KMS-11 (cell line): Measurements from ENCODE around the gene NOC4L.

ENCODE experiments used
- H2AFZ ChIP-seq: fragments of 200-600 bp; sonication (generic); 2 replicates; pipeline ENCODE4 v1.6.1; 2016; ENCODE audit warnings: antibody characterized with exemption, mixed run types, low read depth
- H3K27ac ChIP-seq: fragments of 200-600 bp; sonication (generic); 2 replicates; pipeline ENCODE4 v1.6.1; 2016; ENCODE audit warnings: mild to moderate bottlenecking, mixed run types
- H3K27me3 ChIP-seq: fragments of 200-600 bp; sonication (generic); 2 replicates; pipeline ENCODE4 v1.6.1; 2017; ENCODE audit warnings: mild to moderate bottlenecking, low read depth, mixed run types, moderate library complexity; ENCODE audit not compliant: insufficient read depth
- H3K36me3 ChIP-seq: fragments of 200-600 bp; sonication (generic); 2 replicates; pipeline ENCODE4 v1.6.1; 2017; ENCODE audit warnings: mild to moderate bottlenecking, mixed run types; ENCODE audit not compliant: insufficient read depth
- H3K4me1 ChIP-seq: fragments of 200-600 bp; sonication (generic); 2 replicates; pipeline ENCODE4 v1.6.1; 2016; ENCODE audit warnings: mild to moderate bottlenecking, low read depth, mixed run types; ENCODE audit not compliant: poor library complexity, severe bottlenecking
- H3K4me2 ChIP-seq: fragments of 200-600 bp; sonication (generic); 2 replicates; pipeline ENCODE4 v1.7.0; 2016; ENCODE audit warnings: mild to moderate bottlenecking, mixed run types
- H3K4me3 ChIP-seq: fragments of 200-600 bp; sonication (generic); IDR thresholded peaks from 2 replicates; pipeline ENCODE4 v1.6.1; 2017; ENCODE audit warnings: low read depth, low read length, mixed read lengths; ENCODE audit not compliant: insufficient read depth
- H3K79me2 ChIP-seq: fragments of 200-600 bp; sonication (generic); 2 replicates; pipeline ENCODE4 v1.6.1; 2016; ENCODE audit warnings: low read depth, mixed run types; ENCODE audit not compliant: insufficient read depth
- H3K9ac ChIP-seq: fragments of 200-600 bp; sonication (generic); 2 replicates; pipeline ENCODE4 v1.6.1; 2016; ENCODE audit warnings: mild to moderate bottlenecking, mixed run types
- H4K20me1 ChIP-seq: fragments of 200-600 bp; sonication (generic); 2 replicates; pipeline ENCODE4 v1.6.1; 2016; ENCODE audit warnings: mild to moderate bottlenecking, mixed run types; ENCODE audit not compliant: insufficient read depth
- TF ChIP-seq, protein P1 (sequence below): fragments of 200-600 bp; sonication (generic); conservative IDR thresholded peaks from 2 replicates; pipeline ENCODE4 v1.6.1; 2017; ENCODE audit warnings: low read depth, mild to moderate bottlenecking, antibody characterized with exemption, low read length, moderate library complexity, mixed read lengths

The NOC4L gene

DNA sequence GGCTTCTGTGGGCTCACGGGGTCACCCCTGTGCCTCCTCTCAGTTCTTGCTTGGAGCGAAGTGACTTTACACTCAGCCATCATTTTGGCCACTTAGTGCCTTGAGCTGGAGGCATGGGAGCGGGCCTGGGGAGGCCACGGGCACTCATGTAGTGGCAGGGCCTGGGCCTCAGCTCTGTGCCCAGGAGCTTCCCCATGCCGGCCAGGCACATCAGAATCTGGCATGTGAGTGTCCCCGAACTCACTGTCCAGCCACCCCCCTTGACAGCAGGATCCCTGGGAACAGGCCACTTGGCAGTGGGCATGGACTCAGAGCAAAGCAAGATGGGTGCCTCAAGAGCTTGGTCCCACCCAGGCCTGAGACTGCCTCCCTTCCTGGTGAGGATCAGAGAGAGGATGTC is 29.6 kb upstream of the NOC4L start:
- Histone ChIP-seq H3K9ac (no peak overlapping the region), H2AFZ (no peak overlapping the region), H4K20me1 (no peaks in the 10 kb centered on the region), H3K79me2 (no peaks in the 10 kb centered on the region), H3K27ac (no peak overlapping the region), H3K4me1 (no peaks in the 10 kb centered on the region), H3K4me2 (no peak overlapping the region), H3K27me3 (no peaks in the 10 kb centered on the region), H3K4me3 (no peak overlapping the region), H3K36me3 (no peaks in the 10 kb centered on the region)
- TF ChIP-seq, protein P1, sequence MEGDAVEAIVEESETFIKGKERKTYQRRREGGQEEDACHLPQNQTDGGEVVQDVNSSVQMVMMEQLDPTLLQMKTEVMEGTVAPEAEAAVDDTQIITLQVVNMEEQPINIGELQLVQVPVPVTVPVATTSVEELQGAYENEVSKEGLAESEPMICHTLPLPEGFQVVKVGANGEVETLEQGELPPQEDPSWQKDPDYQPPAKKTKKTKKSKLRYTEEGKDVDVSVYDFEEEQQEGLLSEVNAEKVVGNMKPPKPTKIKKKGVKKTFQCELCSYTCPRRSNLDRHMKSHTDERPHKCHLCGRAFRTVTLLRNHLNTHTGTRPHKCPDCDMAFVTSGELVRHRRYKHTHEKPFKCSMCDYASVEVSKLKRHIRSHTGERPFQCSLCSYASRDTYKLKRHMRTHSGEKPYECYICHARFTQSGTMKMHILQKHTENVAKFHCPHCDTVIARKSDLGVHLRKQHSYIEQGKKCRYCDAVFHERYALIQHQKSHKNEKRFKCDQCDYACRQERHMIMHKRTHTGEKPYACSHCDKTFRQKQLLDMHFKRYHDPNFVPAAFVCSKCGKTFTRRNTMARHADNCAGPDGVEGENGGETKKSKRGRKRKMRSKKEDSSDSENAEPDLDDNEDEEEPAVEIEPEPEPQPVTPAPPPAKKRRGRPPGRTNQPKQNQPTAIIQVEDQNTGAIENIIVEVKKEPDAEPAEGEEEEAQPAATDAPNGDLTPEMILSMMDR = no peak

GRCh38 chr12:132115500-132115899 is 28.8 kb upstream of the NOC4L start:
- TF ChIP-seq, protein P1 = no peak
- H3K27me3 ChIP-seq = no peaks in the 10 kb centered on the region
- H3K4me1 ChIP-seq = no peaks in the 10 kb centered on the region
- no peak overlapping the region for H2AFZ ChIP-seq
- no peak overlapping the region for H3K4me2 ChIP-seq
- H3K36me3 ChIP-seq = no peaks in the 10 kb centered on the region
- no peak overlapping the region for H3K9ac ChIP-seq
- H3K4me3 ChIP-seq = no peak overlapping the region
- H4K20me1 ChIP-seq = no peaks in the 10 kb centered on the region
- no peaks in the 10 kb centered on the region for H3K79me2 ChIP-seq
- H3K27ac ChIP-seq = no peak overlapping the region

DNA sequence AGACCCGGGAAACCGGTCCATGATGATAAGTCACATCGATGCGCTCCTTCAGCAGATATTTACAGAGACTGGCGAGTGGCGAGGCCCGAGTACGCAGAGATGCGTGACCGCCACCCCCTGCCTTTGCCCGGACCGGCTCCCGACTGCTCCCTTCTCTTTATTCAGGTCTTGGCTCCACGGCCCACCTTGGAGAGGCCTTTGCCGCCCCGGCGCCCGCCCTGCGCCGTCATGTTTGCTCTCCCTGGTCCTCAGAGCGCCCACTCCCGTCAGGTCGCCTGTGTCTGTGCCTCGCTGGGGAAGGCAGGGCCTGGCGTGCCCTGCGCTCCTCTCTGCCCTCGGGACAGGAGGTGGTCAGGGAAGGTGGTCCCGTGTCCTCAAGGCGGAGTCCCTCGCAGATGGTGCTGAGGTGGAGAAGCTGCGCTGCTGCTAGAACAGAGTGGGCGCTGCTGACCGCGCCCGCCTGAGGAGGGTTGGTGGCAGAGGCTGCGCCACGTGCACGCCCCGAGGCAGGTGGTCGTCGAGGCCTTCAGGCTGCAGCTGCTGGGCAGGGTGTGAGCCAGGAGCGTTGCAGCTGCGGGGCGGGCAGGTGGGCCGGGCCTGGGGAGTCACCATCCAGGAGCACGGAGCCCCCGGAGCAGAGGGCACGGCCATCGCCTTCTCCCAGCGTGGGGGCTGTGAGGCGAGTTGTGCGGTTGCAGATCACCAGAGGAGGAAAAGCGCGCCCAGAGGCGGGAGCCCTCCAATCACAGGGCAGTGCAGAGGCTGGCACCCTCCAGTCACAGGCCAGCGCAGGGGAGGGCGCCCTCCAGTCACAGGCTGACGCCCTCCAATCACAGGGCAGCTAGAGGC is 27.3 kb upstream of the NOC4L start:
- H3K9ac ChIP-seq = no peak overlapping the region
- no peaks in the 10 kb centered on the region for H3K79me2 ChIP-seq
- TF ChIP-seq, protein P1 = no peak
- H3K4me2 ChIP-seq = no peak overlapping the region
- H3K27ac ChIP-seq = no peak overlapping the region
- H3K4me3 ChIP-seq = no peak overlapping the region
- H4K20me1 ChIP-seq = no peaks in the 10 kb centered on the region
- no peak overlapping the region for H2AFZ ChIP-seq
- no peaks in the 10 kb centered on the region for H3K36me3 ChIP-seq
- H3K4me1 ChIP-seq = no peaks in the 10 kb centered on the region
- H3K27me3 ChIP-seq = no peaks in the 10 kb centered on the region

GRCh38 chr12:132117558-132117875 is 26.7 kb upstream of the NOC4L start:
- Histone ChIP-seq H2AFZ (no peak overlapping the region), H4K20me1 (no peaks in the 10 kb centered on the region), H3K4me2 (no peak overlapping the region), H3K79me2 (no peaks in the 10 kb centered on the region), H3K27me3 (no peaks in the 10 kb centered on the region), H3K4me3 (no peak overlapping the region), H3K36me3 (no peaks in the 10 kb centered on the region), H3K4me1 (no peaks in the 10 kb centered on the region), H3K27ac (no peak overlapping the region), H3K9ac (no peak overlapping the region)
- TF ChIP-seq, protein P1 = no peak
